BJ (cell line): ENCODE data around the gene NBDY. TPM values are rescaled to one million over a fixed set of nuclear protein-coding genes. Genes with fewer than 3 reads are reported as not detected.

Experiments used
- CTCF ChIA-PET: fragments of 350-600 bp; formaldehyde crosslinking; extraction: SDS; loops from one replicate; lab custom pipeline; 2021; ENCODE audit warnings: antibody characterized with exemption, inconsistent platforms; lab: Yijun Ruan, JAX
- POLR2A ChIA-PET: fragments of 300-600 bp; sonication (Branson Sonifier 250); formaldehyde crosslinking; extraction: SDS; loops from one replicate; lab custom pipeline; 2021; ENCODE audit warnings: antibody characterized with exemption; lab: Charles Lee
- DNase-seq: peaks from one replicate; pipeline ENCODE4 v3.0.0-alpha.2; 2011; ENCODE audit warnings: low read depth
- H3K27me3 ChIP-seq: 2 replicates; pipeline ENCODE4 v1.6.0; 2011; ENCODE audit warnings: low read length; ENCODE audit not compliant: control insufficient read depth, insufficient read depth
- H3K36me3 ChIP-seq: 2 replicates; pipeline ENCODE4 v1.5.1; 2011; ENCODE audit warnings: low read length; ENCODE audit not compliant: control insufficient read depth, insufficient read depth
- H3K4me3 ChIP-seq: 2 replicates; pipeline ENCODE4 v1.5.1; 2011; ENCODE audit warnings: low read depth, mild to moderate bottlenecking, control low read depth, low read length
- polyA plus RNA-seq: library from polyadenylated mRNA; depleted of rRNA; stranded (reverse); fragments of >200 nt; gene quantifications from 2 replicates; pipeline ENCODE4 v1.2.3, GENCODE V29; 2011; rRNA removed
- TF ChIP-seq, protein P1 (sequence below): IDR thresholded peaks from 2 replicates; pipeline ENCODE4 v1.5.1; 2011; ENCODE audit warnings: low read depth, mild to moderate bottlenecking, control low read depth, inconsistent platforms, low read length, moderate library complexity; ENCODE audit not compliant: insufficient read depth

The NBDY gene
- polyA plus RNA-seq, 1 experiment: 38.8 TPM

DNA sequence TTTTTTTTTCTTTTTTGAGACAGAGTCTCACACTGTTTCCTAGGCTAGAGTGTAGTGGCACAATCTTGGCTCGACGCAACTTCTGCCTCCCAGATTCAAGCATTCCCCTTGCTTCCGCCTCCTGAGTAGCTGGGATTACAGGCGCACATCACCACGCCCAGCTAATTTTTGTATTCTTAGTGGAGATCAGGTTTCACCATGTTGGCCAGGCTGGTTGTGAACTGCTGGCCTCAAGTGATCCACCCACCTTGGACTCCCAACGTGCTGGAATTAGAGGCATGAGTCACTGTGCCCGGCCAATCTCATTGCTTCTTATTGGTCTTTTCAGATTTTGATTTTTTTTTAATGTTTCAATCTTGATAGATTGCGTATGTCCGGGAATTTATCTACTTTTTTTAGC is 124.4 kb downstream of the NBDY start:
- H3K27me3 ChIP-seq: no peaks in the 10 kb centered on the region
- no peak overlapping the region for H3K4me3 ChIP-seq
- TF ChIP-seq, protein P1, sequence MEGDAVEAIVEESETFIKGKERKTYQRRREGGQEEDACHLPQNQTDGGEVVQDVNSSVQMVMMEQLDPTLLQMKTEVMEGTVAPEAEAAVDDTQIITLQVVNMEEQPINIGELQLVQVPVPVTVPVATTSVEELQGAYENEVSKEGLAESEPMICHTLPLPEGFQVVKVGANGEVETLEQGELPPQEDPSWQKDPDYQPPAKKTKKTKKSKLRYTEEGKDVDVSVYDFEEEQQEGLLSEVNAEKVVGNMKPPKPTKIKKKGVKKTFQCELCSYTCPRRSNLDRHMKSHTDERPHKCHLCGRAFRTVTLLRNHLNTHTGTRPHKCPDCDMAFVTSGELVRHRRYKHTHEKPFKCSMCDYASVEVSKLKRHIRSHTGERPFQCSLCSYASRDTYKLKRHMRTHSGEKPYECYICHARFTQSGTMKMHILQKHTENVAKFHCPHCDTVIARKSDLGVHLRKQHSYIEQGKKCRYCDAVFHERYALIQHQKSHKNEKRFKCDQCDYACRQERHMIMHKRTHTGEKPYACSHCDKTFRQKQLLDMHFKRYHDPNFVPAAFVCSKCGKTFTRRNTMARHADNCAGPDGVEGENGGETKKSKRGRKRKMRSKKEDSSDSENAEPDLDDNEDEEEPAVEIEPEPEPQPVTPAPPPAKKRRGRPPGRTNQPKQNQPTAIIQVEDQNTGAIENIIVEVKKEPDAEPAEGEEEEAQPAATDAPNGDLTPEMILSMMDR: no peak
- CTCF ChIA-PET: no interaction called here
- DNase-seq: no peak
- POLR2A ChIA-PET: no interaction called here
- no peaks in the 10 kb centered on the region for H3K36me3 ChIP-seq

DNA sequence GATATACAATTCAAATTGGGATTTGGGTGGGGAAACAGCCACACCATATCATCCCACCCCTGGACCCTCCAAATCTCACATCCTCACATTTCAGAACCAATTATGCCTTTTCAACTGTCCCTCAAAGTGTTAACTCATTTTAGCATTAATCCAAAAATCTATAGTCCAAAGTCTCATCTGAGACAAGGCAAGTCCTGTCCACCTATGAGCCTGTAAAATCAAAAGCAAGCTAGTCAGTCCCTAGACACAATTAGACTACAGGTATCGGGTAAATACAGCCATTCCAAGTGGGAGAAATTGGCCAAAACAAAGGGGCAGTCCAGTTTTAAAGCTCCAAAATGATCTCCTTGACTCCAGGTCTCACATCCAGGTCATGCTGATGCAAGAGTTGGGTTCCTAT is 128.0 kb downstream of the NBDY start:
- no peak for DNase-seq

DNA sequence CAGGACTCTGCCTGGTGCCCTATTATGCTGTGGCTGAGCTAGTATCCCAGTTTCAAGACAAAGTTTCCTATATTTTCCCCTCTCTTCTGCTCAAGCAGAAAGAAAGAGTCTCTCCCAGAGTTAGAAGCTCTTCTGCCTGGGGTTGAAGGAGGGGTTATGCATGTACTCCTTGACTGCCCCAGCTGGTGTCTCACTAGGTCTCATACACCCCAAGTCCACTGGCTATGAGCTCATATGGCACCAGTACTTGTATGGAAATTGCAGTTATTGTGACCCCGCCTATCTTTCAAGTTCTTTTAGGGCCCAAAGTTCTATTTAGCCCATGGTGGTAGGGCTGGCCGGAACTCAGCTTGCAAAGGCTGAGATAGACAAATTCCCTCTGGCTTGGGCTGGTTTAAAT is 131.8 kb downstream of the NBDY start:
- DNase-seq: no peak
- ChIA-PET CTCF (no interaction called here), POLR2A (no interaction called here)
- no peaks in the 10 kb centered on the region for H3K27me3 ChIP-seq
- TF ChIP-seq, protein P1: no peak
- H3K4me3 ChIP-seq: no peak overlapping the region
- H3K36me3 ChIP-seq: no peaks in the 10 kb centered on the region

More for the DNA sequence above, 128.0 kb downstream of the NBDY start:
- ChIA-PET POLR2A (no interaction called here), CTCF (no interaction called here)
- H3K4me3 ChIP-seq: no peak overlapping the region
- no peaks in the 10 kb centered on the region for H3K36me3 ChIP-seq
- TF ChIP-seq, protein P1: no peak
- H3K27me3 ChIP-seq: no peaks in the 10 kb centered on the region

Other genes with a start within 250 kb of the NBDY start
- gene UBQLN2, start 165.6 kb upstream of the NBDY start, polyA plus RNA-seq: 15.5 and 18.5 TPM in 2 replicates